Uterus (tissue), 4 donors: Measurements from ENCODE around the gene NOTUM. TPM values are rescaled to one million over a fixed set of nuclear protein-coding genes. Genes with fewer than 3 reads are reported as not detected.

ENCODE experiments used
- DNase-seq, 2 donors: peaks; one replicate each; pipeline ENCODE4 v3.0.0-alpha.2; 2019 to 2020
- H3K27ac ChIP-seq, 2 donors: fragments of 200-600 bp; sonication (generic); 1 replicate in 1 of 2; 2 replicates in 1 of 2; pipeline ENCODE4 v1.5.1; 2016 to 2018
- H3K27me3 ChIP-seq, 2 donors: fragments of 200-600 bp; sonication (generic); one replicate each; pipeline ENCODE4 v1.5.1; 2018 to 2019; ENCODE audit warnings: control low read depth in 1 of 2
- H3K36me3 ChIP-seq, 2 donors: fragments of 200-600 bp; sonication (generic); one replicate each; pipeline ENCODE4 v1.5.1; 2019; ENCODE audit warnings: control low read depth in 1 of 2
- H3K4me1 ChIP-seq, 2 donors: fragments of 200-600 bp; sonication (generic); one replicate each; pipeline ENCODE4 v1.5.1; 2018 to 2019; ENCODE audit warnings: control low read depth in 1 of 2
- H3K4me3 ChIP-seq, 2 donors: fragments of 200-600 bp; sonication (generic); 1 replicate in 1 of 2; 2 replicates in 1 of 2; pipeline ENCODE4 v1.5.1; 2018 to 2019; ENCODE audit warnings: mild to moderate bottlenecking in 1 of 2
- H3K9me3 ChIP-seq, 2 donors: fragments of 200-600 bp; sonication (generic); one replicate each; pipeline ENCODE4 v1.5.1; 2019; ENCODE audit warnings: control low read depth in 1 of 2
- CTCF ChIP-seq, 4 experiments: fragments of 200-600 bp in 2 of 4; fragments of 450-650 bp in 2 of 4; sonication (generic) in 2 of 4; IDR thresholded peaks; one replicate each; pipeline ENCODE4 v1.5.1; 2016 to 2019; ENCODE audit warnings: antibody characterized with exemption in 4 of 4, mild to moderate bottlenecking in 2 of 4, moderate library complexity in 1 of 4
- POLR2A ChIP-seq, 2 donors: fragments of 450-650 bp; IDR thresholded peaks; one replicate each; pipeline ENCODE4 v1.6.1; 2016; ENCODE audit warnings: antibody characterized with exemption in 2 of 2, mild to moderate bottlenecking in 1 of 2, moderate library complexity in 1 of 2
- intact Hi-C: fragments of 100-400 bp; cut with DNase I; formaldehyde crosslinking; loops from one replicate; pipeline ENCODE4 v1.15.1; 2023; ENCODE audit warnings: low total_unique reads
- total RNA-seq, 4 donors: library from RNA; depleted of rRNA in 3 of 4; stranded (reverse); fragments of >200 nt in 3 of 4; gene quantifications; one replicate each; pipeline versions ENCODE4 v1.1.0 to v1.2.4, GENCODE V29; 2014 to 2023
- donor health status: DM: yes; HTN: yes; CAD: no.

Gene NOTUM
- total RNA-seq, 4 donors from 2014 or later = 5.0 TPM; not detected in 3

- intact Hi-C loops = no loop called here
- Histone ChIP-seq H3K4me3 (no peak overlapping the region), H3K9me3 (no peaks in the 10 kb centered on the region), H3K27ac (no peak overlapping the region), H3K4me1 (peaks cover 0 to 6% of the 10 kb centered on the region in 2 donors), H3K27me3 (no peaks in the 10 kb centered on the region), H3K36me3 (no peaks in the 10 kb centered on the region)
- TF ChIP-seq POLR2A (IDR thresholded peaks at IDR 0.05) = no peak
- no peak for TF ChIP-seq CTCF (IDR thresholded peaks at IDR 0.05)
- no peak for DNase-seq
Observed at GRCh38 chr17:81944858-81945257, 16.1 kb downstream of the NOTUM start.

- no peak for DNase-seq
- peaks cover 0 to 7% of the 10 kb centered on the region in 2 donors for H3K4me1 ChIP-seq
- intact Hi-C loops = no loop called here
- H3K27ac ChIP-seq = no peak overlapping the region
- H3K4me3 ChIP-seq = no peak overlapping the region
- H3K9me3 ChIP-seq = no peaks in the 10 kb centered on the region
- TF ChIP-seq CTCF (IDR thresholded peaks at IDR 0.05) (no peak), POLR2A (IDR thresholded peaks at IDR 0.05) (no peak)
- no peaks in the 10 kb centered on the region for H3K27me3 ChIP-seq
- no peaks in the 10 kb centered on the region for H3K36me3 ChIP-seq
Observed at GRCh38 chr17:81942167-81942553, 18.8 kb downstream of the NOTUM start.

GRCh38 chr17:81941484-81942166 lies 19.4 kb downstream of the NOTUM start:
- Histone ChIP-seq H3K27me3 (no peaks in the 10 kb centered on the region), H3K4me3 (no peak overlapping the region), H3K27ac (no peak overlapping the region), H3K36me3 (no peaks in the 10 kb centered on the region), H3K4me1 (peaks cover 0 to 7% of the 10 kb centered on the region in 2 donors), H3K9me3 (no peaks in the 10 kb centered on the region)
- intact Hi-C loops = no loop called here
- DNase-seq = no peak
- TF ChIP-seq CTCF (IDR thresholded peaks at IDR 0.05) (no peak), POLR2A (IDR thresholded peaks at IDR 0.05) (no peak)

- Histone ChIP-seq H3K4me1 (peaks cover 0 to 7% of the 10 kb centered on the region in 2 donors), H3K36me3 (no peaks in the 10 kb centered on the region), H3K9me3 (no peaks in the 10 kb centered on the region), H3K27ac (no peak overlapping the region), H3K4me3 (no peak overlapping the region), H3K27me3 (no peaks in the 10 kb centered on the region)
- no peak for DNase-seq
- TF ChIP-seq CTCF (IDR thresholded peaks at IDR 0.05) (no peak), POLR2A (IDR thresholded peaks at IDR 0.05) (no peak)
- intact Hi-C loops = no loop called here
Observed at GRCh38 chr17:81940538-81941483, 20.2 kb downstream of the NOTUM start.

GRCh38 chr17:81939881-81940385 lies 21.1 kb downstream of the NOTUM start:
- intact Hi-C loops = no loop called here
- no peak for TF ChIP-seq POLR2A (IDR thresholded peaks at IDR 0.05)
- no peak for TF ChIP-seq CTCF (IDR thresholded peaks at IDR 0.05)
- H3K27me3 ChIP-seq = no peaks in the 10 kb centered on the region
- no peaks in the 10 kb centered on the region for H3K9me3 ChIP-seq
- no peak overlapping the region for H3K27ac ChIP-seq
- no peaks in the 10 kb centered on the region for H3K36me3 ChIP-seq
- H3K4me1 ChIP-seq = peaks cover 0 to 7% of the 10 kb centered on the region in 2 donors
- no peak overlapping the region for H3K4me3 ChIP-seq
- peak in 1 of 2 donors; percentile 64 for DNase-seq
